ENCODE measurements around the gene BTN1A1. TPM values are rescaled to one million over a fixed set of nuclear protein-coding genes. Genes with fewer than 3 reads are reported as not detected.
"Not testable (repeated sequence)": the region's sequence is repeated elsewhere in the genome, so short reads cannot be mapped to it uniquely, and the experiment has no call there.

BTN1A1 gene
- total RNA-seq, 2 donors from 2014 or later = not detected

- no peak for DNase-seq
- ATAC-seq = no peak
- intact Hi-C loops (cut with DNase I) = no loop called here
Measured at GRCh38 chr6:26530203-26530602, 30.1 kb downstream of the BTN1A1 start.

GRCh38 chr6:26531897-26532296 is 31.8 kb downstream of the BTN1A1 start:
- no peak for DNase-seq
- intact Hi-C loops (cut with DNase I) = no loop called here
- ATAC-seq = no peak

- DNase-seq (peak; percentile 90), ATAC-seq (peak; percentile 51 to 77)
- intact Hi-C loops (cut with DNase I) = no loop called here
Measured at GRCh38 chr6:26532699-26533531, 32.8 kb downstream of the BTN1A1 start.

GRCh38 chr6:26533532-26533931 is 33.4 kb downstream of the BTN1A1 start:
- intact Hi-C loops (cut with DNase I) = no loop called here
- DNase-seq (no peak), ATAC-seq (no peak)

GRCh38 chr6:26534681-26535465 is 34.8 kb downstream of the BTN1A1 start:
- ATAC-seq (no peak), DNase-seq (no peak)
- intact Hi-C loops (cut with DNase I) = no loop called here

- no peak for DNase-seq
Measured at GRCh38 chr6:26536571-26537159, 36.6 kb downstream of the BTN1A1 start.

GRCh38 chr6:26537160-26537845 is 37.2 kb downstream of the BTN1A1 start:
- intact Hi-C loops (cut with DNase I) = no loop called here
- peak; percentile 78 for ATAC-seq
- peak; percentile 91 for DNase-seq

More at GRCh38 chr6:26536571-26537159, 36.6 kb downstream of the BTN1A1 start:
- intact Hi-C loops (cut with DNase I) = no loop called here
- ATAC-seq = peak in 1 of 2 donors; percentile 2

GRCh38 chr6:26537846-26538571 is 37.9 kb downstream of the BTN1A1 start, which contains the start of gene HMGN4:
TSS of gene HMGN4 (plus strand) at chr6:26538366. CDS start at chr6:26545207, 6,841 bp downstream.
- peak; percentile 85 for DNase-seq
- peak; percentile 85 to 94 for ATAC-seq
- intact Hi-C loops (cut with DNase I) = no loop called here

- no peak for ATAC-seq
- DNase-seq = no peak
- intact Hi-C loops (cut with DNase I) = no loop called here
Measured at GRCh38 chr6:26538572-26538902, 38.4 kb downstream of the BTN1A1 start.

GRCh38 chr6:26539071-26539615 is 39.0 kb downstream of the BTN1A1 start:
- DNase-seq (no peak), ATAC-seq (no peak)
- intact Hi-C loops (cut with DNase I) = no loop called here

GRCh38 chr6:26541579-26541978 is 41.5 kb downstream of the BTN1A1 start:
- ATAC-seq (no peak), DNase-seq (no peak)
- intact Hi-C loops (cut with DNase I) = no loop called here

GRCh38 chr6:26543953-26544352 is 43.9 kb downstream of the BTN1A1 start:
- no peak for ATAC-seq
- DNase-seq = no peak
- intact Hi-C loops (cut with DNase I) = no loop called here

- no peak for DNase-seq
- ATAC-seq = no peak
- intact Hi-C loops (cut with DNase I) = no loop called here
Measured at GRCh38 chr6:26544473-26544872, 44.4 kb downstream of the BTN1A1 start.

- DNase-seq (no peak), ATAC-seq (no peak)
- intact Hi-C loops (cut with DNase I) = no loop called here
Measured at GRCh38 chr6:26545627-26546026, 45.5 kb downstream of the BTN1A1 start.

GRCh38 chr6:26547363-26547762 is 47.3 kb downstream of the BTN1A1 start:
- ATAC-seq; DNase-seq; intact Hi-C loops (cut with DNase I): not testable (repeated sequence)

GRCh38 chr6:26550250-26550993 is 50.3 kb downstream of the BTN1A1 start:
- peak; percentile 55 to 68 for ATAC-seq
- intact Hi-C loops (cut with DNase I) = no loop called here
- peak; percentile 79 for DNase-seq

GRCh38 chr6:26552205-26552604 is 52.1 kb downstream of the BTN1A1 start:
- ATAC-seq = no peak
- intact Hi-C loops (cut with DNase I) = loop anchor here in 1 of 2 donors (2.0 kb wide), 1 partner anchor 31 kb away; no protein-coding TSS in a partner anchor
- no peak for DNase-seq
